K562 (cell line): ENCODE data around the gene DEFB124. TPM values are rescaled to one million over a fixed set of nuclear protein-coding genes. Genes with fewer than 3 reads are reported as not detected.

Experiments
- AFF1 ChIP-seq, 2 experiments: fragments of 450-650 bp; IDR thresholded peaks; 2 replicates each; pipeline ENCODE4 v1.6.1; 2018; ENCODE audit warnings: mild to moderate bottlenecking in 2 of 2, low read depth in 1 of 2; ENCODE audit not compliant: partially characterized antibody in 2 of 2
- CHD4 ChIP-seq: fragments of 200-600 bp; sonication (generic); IDR thresholded peaks from 3 replicates; pipeline ENCODE4 v1.6.1; 2012; ENCODE audit warnings: low read depth, mild to moderate bottlenecking, mixed read lengths, low read length, inconsistent platforms; ENCODE audit not compliant: insufficient read depth, insufficient replicate concordance, poor library complexity, severe bottlenecking
- ELF4 ChIP-seq: fragments of 450-650 bp; formaldehyde crosslinking; IDR thresholded peaks from 2 replicates; pipeline ENCODE4 v1.4.0; 2022; ENCODE audit warnings: missing genetic modification characterization
- FOXJ3 ChIP-seq: sonication (generic); formaldehyde crosslinking; IDR thresholded peaks from 2 replicates; pipeline ENCODE4 v1.4.0; 2020; ENCODE audit warnings: mild to moderate bottlenecking, missing genetic modification reagents
- SAFB2 ChIP-seq: fragments of 200-400 bp; formaldehyde crosslinking; IDR thresholded peaks from 2 replicates; pipeline ENCODE4 v1.6.1; 2018; ENCODE audit warnings: borderline replicate concordance, low read length, low read depth, moderate library complexity; ENCODE audit not compliant: severe bottlenecking
- SAP30 ChIP-seq: fragments of 200-600 bp; sonication (generic); IDR thresholded peaks from 2 replicates; pipeline ENCODE4 v1.6.1; 2012; ENCODE audit warnings: borderline replicate concordance, low read depth, mild to moderate bottlenecking, moderate library complexity, low read length, control low read depth, inconsistent platforms; ENCODE audit not compliant: insufficient read depth, poor library complexity, severe bottlenecking
- ZNF507 ChIP-seq: conservative IDR thresholded peaks from 2 replicates; pipeline ENCODE4 v1.6.1; 2017; ENCODE audit warnings: missing genetic modification characterization, missing compliant biosample characterization
- ZNF717 ChIP-seq: fragments of 250-450 bp; sonication (Bioruptor Pico); IDR thresholded peaks from 2 replicates; pipeline ENCODE4 v1.5.0; 2021
- polyA plus RNA-seq, 8 experiments: library from polyadenylated mRNA; depleted of rRNA in 4 of 8; stranded (reverse) in 5 of 8; unstranded in 3 of 8; fragments of >200 nt; fragmentation: Nextera tagmentation in 2 of 8; fragmentation: Illumina TruSeq in 1 of 8; extraction: Ambion mirVana in 2 of 8; extraction: Trizol in 1 of 8; gene quantifications; 2 replicates each; pipeline versions ENCODE4 v1.2.1 to v1.2.3, GENCODE V29; 2011 to 2014; ENCODE audit warnings: inconsistent platforms in 1 of 8, missing spikeins in 1 of 8
- total RNA-seq, 7 experiments: library from RNA; depleted of rRNA in 6 of 7; stranded (reverse); fragments of >200 nt in 6 of 7; fragmentation: Illumina TruSeq in 2 of 7; extraction: Trizol in 2 of 7; gene quantifications; 2 replicates each; pipeline versions ENCODE4 v1.2.1 to v1.2.3, GENCODE V29; 2011 to 2021; ENCODE audit warnings: low replicate concordance in 1 of 7
- TF ChIP-seq, protein P1 (sequence below): fragments of 200-800 bp; sonication (Bioruptor generic); IDR thresholded peaks from 2 replicates; pipeline ENCODE4 v1.6.1; 2016; ENCODE audit warnings: missing genetic modification characterization, missing compliant biosample characterization

DEFB124 gene
- total and polyA plus RNA-seq, 9 of the 15 experiments (the other 6 are each of a cell fraction or from before 2014, with no cell fraction given), result not detected

- TF ChIP-seq FOXJ3 (CRISPR knock-in tag) (no peak), ELF4 (no peak), CHD4 (no peak), ZNF507 (tag) (no peak), SAFB2 (no peak), SAP30 (no peak), ZNF717 (CRISPR knock-in tag) (no peak), AFF1 (IDR thresholded peaks at IDR 0.05; ENCODE audit: low read depth in 1 of 2, partially characterized antibody in 2 of 2) (no peak)
- TF ChIP-seq, protein P1, sequence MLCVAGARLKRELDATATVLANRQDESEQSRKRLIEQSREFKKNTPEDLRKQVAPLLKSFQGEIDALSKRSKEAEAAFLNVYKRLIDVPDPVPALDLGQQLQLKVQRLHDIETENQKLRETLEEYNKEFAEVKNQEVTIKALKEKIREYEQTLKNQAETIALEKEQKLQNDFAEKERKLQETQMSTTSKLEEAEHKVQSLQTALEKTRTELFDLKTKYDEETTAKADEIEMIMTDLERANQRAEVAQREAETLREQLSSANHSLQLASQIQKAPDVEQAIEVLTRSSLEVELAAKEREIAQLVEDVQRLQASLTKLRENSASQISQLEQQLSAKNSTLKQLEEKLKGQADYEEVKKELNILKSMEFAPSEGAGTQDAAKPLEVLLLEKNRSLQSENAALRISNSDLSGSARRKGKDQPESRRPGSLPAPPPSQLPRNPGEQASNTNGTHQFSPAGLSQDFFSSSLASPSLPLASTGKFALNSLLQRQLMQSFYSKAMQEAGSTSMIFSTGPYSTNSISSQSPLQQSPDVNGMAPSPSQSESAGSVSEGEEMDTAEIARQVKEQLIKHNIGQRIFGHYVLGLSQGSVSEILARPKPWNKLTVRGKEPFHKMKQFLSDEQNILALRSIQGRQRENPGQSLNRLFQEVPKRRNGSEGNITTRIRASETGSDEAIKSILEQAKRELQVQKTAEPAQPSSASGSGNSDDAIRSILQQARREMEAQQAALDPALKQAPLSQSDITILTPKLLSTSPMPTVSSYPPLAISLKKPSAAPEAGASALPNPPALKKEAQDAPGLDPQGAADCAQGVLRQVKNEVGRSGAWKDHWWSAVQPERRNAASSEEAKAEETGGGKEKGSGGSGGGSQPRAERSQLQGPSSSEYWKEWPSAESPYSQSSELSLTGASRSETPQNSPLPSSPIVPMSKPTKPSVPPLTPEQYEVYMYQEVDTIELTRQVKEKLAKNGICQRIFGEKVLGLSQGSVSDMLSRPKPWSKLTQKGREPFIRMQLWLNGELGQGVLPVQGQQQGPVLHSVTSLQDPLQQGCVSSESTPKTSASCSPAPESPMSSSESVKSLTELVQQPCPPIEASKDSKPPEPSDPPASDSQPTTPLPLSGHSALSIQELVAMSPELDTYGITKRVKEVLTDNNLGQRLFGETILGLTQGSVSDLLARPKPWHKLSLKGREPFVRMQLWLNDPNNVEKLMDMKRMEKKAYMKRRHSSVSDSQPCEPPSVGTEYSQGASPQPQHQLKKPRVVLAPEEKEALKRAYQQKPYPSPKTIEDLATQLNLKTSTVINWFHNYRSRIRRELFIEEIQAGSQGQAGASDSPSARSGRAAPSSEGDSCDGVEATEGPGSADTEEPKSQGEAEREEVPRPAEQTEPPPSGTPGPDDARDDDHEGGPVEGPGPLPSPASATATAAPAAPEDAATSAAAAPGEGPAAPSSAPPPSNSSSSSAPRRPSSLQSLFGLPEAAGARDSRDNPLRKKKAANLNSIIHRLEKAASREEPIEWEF (CRISPR knock-in tag), result no peak
These were observed 22.4 kb downstream of the DEFB124 start (continued) for GRCh38 chr20:31452575-31452974.
